ENCODE measurements around the gene PPARG. TPM values are rescaled to one million over a fixed set of nuclear protein-coding genes. Genes with fewer than 3 reads are reported as not detected.

PPARG gene
- total RNA-seq, 1 donor from 2014 or later = 14.7 TPM

- no peak overlapping the region for H3K4me3 ChIP-seq (ENCODE audit: low read depth, low read length)
- DNase-seq (ENCODE audit: low read depth) = no peak
- TF ChIP-seq CTCF (conservative IDR thresholded peaks at IDR 0.05; ENCODE audit: low read depth, low read length) = no peak
These were observed 82.8 kb downstream of the PPARG start for GRCh38 chr3:12371525-12372140.

GRCh38 chr3:12372741-12373280 lies 83.9 kb downstream of the PPARG start:
- DNase-seq (ENCODE audit: low read depth) = no peak
- H3K4me3 ChIP-seq (ENCODE audit: low read depth, low read length) = no peak overlapping the region
- no peak for TF ChIP-seq CTCF (conservative IDR thresholded peaks at IDR 0.05; ENCODE audit: low read depth, low read length)

- no peak overlapping the region for H3K4me3 ChIP-seq (ENCODE audit: low read depth, low read length)
- TF ChIP-seq CTCF (conservative IDR thresholded peaks at IDR 0.05; ENCODE audit: low read depth, low read length) = no peak
- no peak for DNase-seq (ENCODE audit: low read depth)
These were observed 86.7 kb downstream of the PPARG start for GRCh38 chr3:12375572-12375971.

GRCh38 chr3:12379640-12380429 lies 91.0 kb downstream of the PPARG start:
- H3K4me3 ChIP-seq (ENCODE audit: low read depth, low read length) = no peak overlapping the region
- no peak for TF ChIP-seq CTCF (conservative IDR thresholded peaks at IDR 0.05; ENCODE audit: low read depth, low read length)
- DNase-seq (ENCODE audit: low read depth) = no peak

GRCh38 chr3:12380461-12380860 lies 91.6 kb downstream of the PPARG start:
- no peak for TF ChIP-seq CTCF (conservative IDR thresholded peaks at IDR 0.05; ENCODE audit: low read depth, low read length)
- H3K4me3 ChIP-seq (ENCODE audit: low read depth, low read length) = no peak overlapping the region
- no peak for DNase-seq (ENCODE audit: low read depth)

GRCh38 chr3:12381199-12381598 lies 92.3 kb downstream of the PPARG start:
- no peak overlapping the region for H3K4me3 ChIP-seq (ENCODE audit: low read depth, low read length)
- no peak for DNase-seq (ENCODE audit: low read depth)
- no peak for TF ChIP-seq CTCF (conservative IDR thresholded peaks at IDR 0.05; ENCODE audit: low read depth, low read length)

All from epithelial cell of proximal tubule (primary cell).